ENCODE data around the gene ELOVL4.

ELOVL4 gene

DNA sequence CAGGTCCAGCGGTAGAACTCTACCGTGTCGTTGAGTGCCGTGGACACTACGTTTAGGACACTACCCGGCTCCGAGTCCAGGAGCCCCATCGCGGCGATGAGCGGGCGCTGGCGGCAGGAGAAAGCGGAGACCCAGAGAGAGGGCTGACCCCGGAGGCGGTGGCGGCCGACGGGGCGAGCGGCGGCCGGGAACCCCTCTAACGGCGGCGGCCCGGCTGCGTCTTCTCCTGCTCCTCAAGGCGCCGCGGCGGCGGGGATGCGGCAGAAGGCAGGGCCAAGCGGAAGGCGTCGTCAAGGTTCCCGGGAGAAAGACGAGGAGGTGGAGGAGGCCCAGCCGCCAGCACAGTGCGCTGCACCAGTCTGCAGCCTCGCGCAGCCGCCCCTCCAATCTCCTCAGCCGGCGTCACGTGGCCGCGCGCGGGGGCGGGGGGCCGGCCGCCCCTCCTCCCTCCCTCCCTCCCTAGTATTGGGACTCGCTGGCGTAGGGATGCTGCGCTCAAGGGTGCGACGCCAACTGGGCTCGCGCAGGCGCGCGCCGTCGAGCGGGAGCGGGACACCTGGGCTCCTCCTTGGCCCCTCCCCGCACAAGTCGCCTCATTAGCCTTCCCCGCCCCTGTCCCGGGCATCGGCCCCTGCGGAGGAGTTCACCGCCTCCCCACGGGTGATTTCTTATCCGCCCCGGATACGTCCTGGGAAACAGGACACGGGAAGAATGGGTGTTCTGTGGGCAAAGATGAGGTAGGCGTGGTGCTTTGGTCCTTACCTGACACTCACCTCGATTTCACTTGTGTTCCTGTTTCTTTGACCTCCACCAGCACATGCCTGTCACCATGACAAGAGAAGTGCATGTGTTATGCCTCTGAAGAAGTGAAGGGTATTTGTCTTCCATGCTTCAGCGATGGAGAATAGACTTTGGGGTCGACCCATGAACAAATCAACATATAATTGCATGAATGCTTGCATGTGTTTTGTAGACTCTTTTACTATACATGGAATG, at the start of gene ELOVL4:
Gene ELOVL4, minus strand, starts transcription at position 363 of the 996 bp plus-strand sequence. Its CDS starts 274 bp downstream, at position 89.
- DNase-seq, result peak; percentile 76

DNA sequence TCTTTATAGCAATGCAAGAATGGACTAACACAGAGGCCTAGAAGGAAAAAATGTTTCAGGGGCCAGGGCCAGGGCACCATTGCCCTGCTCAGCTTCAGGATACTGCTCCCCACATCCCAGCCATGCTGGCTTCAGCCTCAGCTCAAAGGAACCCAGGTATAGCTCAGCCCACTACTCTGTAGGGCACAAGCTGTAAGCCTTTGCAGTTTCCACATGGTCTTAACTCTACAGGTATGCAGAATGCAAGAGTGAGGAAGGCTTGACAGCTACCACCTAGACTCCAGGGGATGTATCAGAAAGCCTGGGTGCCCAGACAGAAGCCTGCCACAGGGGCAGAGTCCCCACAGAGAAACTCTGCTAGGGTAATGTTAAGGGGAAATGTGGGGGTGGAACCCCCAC, 46.6 kb upstream of the ELOVL4 start:
- no peak for DNase-seq

DNA sequence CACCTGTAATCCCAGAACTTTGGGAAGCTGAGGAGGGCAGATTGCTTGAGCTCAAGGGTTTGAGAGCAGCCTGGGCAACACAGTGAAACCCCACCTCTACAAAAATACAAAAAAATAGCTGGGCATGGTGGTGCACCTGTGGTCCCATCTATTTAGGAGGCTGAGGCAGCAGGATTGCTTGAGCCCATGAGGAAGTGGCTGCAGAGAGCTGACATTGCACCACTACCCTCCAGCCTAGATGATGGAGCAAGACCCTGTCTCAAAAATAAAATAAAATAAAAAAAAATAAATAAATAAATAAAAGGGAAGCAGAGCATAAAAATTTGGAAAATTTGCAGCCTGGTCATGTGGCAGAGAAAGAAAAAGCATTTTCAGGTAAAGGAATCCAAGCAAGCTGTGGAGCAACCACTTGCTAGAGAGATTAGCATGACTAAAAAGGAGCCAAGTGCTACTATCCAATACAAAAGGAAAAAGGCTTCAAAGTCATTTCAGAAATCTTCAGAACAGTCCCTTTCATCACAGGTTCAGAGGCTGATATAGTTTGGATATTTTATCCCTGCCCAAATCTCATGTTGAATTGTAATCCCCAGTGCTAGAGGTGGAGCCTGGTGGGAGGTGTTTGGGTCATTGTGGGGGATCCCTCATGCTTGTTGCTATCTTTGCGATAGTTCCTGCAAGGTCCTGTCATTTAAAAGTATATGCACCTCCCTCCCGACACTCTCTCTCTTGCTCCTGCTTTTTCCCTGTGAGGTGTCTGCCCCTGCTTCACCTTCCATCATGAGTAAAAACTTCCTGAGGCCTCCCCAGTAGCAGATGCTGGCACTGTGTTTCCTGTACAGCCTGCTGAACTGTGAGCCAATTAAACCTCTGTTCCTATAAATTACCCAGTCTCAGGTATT, 45.9 kb upstream of the ELOVL4 start:
- DNase-seq, result no peak

GRCh38 chr6:79989641-79990040, 42.3 kb upstream of the ELOVL4 start:
- no peak for DNase-seq

DNA sequence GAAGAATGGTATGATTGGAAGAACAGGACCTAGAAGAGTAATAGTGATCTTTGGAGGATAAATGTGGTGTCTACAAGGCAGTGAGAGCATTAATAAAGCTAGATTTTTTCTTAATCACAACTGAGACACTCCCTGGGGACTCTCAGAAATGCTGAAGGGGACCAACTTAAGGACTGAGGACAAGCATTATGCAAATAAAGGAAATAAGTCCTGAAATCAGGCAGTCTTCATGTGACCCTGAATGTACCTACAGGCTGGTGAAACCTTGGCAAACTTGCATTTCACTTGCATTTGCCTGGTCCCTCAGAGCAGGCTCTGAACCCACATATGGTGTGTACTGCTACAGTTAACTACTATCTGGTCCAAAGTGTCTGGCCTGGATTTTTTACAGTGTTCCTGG, 37.8 kb upstream of the ELOVL4 start:
- DNase-seq, result no peak

GRCh38 chr6:79984261-79984660, 36.9 kb upstream of the ELOVL4 start:
- peak; percentile 36 for DNase-seq

DNA sequence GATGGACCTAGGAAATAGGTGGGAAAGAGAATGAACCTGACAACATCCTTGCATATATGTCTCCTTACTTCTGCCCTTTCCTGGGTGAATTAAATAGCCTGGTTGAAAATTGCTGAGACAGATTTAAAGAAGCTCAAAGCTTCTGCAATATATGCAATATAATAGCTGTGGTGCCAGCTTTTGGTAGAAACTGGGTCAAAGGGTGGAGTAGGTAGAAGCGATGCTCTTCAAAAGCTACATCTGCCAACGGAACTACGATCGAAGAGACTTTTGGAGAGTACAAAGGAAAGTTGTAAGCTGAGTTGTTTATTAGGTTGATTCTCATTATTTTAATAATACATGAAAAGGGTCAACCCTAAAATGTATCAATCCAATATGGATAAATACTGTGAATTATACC, 34.3 kb upstream of the ELOVL4 start:
- DNase-seq, result peak; percentile 10

- no peak for DNase-seq
Measured at GRCh38 chr6:79971193-79971592, 23.8 kb upstream of the ELOVL4 start.

DNA sequence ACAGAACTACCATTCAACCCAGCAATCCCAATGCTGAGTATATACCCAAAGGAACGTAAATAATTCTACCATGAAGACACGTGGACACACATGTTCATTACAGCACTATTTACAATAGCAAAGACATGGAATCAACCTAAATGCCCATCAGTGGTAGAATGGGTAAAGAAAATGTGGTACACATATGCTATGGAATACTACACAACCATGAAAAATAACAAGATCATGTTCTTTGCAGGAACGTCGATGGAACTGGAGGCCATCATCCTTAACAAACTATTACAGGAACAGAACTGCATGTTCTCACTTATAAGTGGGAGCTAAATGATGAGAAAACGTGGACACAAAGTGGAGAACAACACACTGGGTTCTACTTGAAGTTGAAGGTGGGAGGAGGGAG, 22.4 kb upstream of the ELOVL4 start:
- DNase-seq, result no peak

GRCh38 chr6:79967178-79967577, 19.8 kb upstream of the ELOVL4 start:
- no peak for DNase-seq

- peak; percentile 48 for DNase-seq
Measured at GRCh38 chr6:79964607-79965081, 17.3 kb upstream of the ELOVL4 start.

- no peak for DNase-seq
Measured at GRCh38 chr6:79954849-79955248, 7.5 kb upstream of the ELOVL4 start.

- DNase-seq, result peak; percentile 78
Measured at GRCh38 chr6:79949233-79949632, 1.9 kb upstream of the ELOVL4 start.

DNA sequence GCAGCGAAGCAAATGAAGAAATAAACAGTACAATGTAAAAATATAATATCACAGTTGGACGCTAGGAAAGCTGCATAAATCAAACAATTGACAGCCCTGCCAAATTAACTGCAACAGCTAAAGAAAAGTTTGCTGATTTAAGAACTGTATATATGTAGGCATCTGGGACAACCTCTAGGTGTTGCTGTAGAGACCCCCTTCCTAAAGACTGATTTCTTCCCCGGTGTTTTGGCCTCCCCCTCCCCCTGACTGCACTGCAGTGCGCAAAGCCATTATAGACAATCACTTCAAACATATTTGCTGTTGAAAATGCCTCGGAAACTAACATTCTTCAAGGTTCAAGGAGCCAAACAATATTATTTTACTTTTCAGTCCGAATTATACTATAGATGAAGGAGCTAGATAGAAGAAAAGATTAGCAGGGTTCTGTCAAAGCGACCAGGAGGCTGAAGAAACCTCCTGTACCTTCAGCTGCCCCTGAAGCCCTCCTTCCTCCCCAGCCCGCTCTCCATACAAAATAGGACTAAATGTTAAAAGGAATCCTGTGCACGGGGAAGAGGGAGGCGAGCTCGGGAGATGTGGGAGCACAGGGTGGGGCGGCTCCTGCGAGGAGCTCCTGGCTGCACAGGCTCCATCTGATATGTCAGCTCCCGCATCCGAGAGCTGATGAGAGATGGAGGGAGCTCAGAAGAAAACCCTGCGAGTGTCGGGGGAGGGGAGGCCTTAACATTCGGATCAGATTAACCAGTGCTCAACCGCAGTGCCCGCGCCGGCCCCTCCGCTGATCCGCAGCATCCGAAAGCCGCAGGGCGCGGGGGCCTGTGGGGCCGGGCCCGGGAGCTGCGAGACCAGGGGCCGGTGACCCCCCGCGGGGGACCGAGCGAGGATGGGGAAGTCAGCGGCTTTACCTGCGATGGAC, 822 bp downstream of the ELOVL4 start:
- DNase-seq, result peak; percentile 45

DNA sequence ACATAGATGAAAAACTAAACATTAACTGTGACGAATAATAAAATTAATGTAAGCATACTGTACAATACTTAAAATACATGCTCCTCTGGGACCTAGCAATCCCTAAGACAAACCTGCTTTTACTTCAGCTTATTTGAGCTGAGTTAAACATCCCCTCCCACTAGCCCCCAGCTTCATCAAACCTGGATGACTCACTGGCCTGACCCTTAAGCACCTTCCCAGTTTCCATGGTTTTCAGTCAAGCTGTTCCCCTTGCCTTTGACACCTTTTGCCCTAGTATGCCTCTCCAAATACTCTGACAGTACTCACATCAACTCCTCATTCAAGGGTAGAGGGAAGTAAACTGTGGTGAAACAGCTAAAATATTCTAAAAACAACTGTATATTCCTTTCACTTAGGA, 4.2 kb downstream of the ELOVL4 start:
- DNase-seq, result no peak

DNA sequence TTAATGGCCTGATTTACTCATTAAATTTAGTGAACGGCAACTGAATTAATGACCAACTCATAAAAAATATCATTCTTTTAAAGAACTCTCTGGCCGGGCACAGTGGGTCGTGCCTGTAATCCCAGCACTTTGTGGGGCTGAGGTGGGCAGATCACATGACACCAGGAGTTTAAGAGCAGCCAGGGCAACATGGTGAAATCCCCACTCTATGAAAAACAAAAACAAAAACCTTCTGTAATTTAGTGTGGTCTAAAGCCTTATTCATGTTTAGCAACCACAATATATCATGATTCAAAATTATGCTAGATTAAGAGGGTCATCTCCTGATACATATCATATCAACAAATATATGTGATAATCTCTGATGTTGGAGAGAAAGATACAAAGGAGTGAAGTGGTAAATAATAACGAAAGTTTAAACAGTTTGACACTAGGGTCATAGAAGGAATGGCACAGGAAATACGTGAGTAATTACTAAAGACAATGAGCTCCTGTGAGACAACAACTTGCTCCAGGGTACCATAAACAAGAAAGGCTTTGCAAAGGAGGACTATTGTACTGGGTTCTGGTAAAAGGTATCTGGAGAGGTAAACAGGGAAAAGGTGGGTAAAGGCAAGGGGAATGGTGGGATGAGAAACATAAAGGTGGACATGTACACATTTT, 5.7 kb downstream of the ELOVL4 start:
- DNase-seq, result no peak

GRCh38 chr6:79928478-79928998, 18.8 kb downstream of the ELOVL4 start:
- DNase-seq, result no peak

GRCh38 chr6:79927758-79928157, 19.6 kb downstream of the ELOVL4 start:
- no peak for DNase-seq

- DNase-seq, result no peak
Measured at GRCh38 chr6:79923270-79923669, 24.1 kb downstream of the ELOVL4 start.

GRCh38 chr6:79922018-79922417, 25.3 kb downstream of the ELOVL4 start:
- no peak for DNase-seq

DNA sequence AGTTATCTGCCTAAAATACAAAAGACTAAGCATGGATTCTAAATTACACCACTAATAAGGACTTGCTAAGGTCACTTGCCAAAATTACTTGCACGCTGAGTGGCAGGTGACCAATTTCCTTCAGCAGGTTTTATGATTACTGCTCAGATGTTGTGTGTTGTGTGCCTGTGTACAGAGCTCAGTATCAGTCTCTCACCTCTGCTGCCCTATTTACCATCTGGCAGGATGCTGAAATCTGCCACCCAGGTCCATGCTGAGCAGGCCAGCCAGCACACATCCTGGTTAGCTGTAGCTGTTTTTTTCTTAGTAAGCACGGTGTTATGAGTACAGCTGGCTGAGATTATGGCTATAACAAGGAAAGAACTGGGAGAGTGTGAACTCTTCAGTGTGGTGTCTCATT, 34.0 kb downstream of the ELOVL4 start:
- DNase-seq, result peak; percentile 1
